ENCODE results near the gene ETS1.

The ETS1 gene

DNA sequence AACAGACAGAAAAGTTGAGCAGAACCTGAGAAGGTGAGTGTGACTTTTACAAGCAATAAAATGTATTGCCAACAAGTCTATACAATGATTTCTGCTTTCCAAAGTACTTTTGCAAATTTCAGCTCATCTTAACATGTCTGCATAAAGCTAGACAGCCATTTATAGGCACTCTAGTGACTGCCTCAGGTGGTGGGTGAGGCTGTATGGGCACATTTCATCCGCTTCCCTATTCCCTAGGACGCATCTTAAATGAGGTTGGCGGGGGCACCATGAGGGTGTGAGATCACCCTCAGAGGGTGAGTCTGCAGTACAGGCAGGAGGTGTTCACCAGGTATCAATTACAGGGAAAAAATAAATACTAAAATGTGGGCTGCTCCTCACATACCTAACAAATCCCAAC lies 110.1 kb downstream of the ETS1 start:
- no peak for DNase-seq

DNA sequence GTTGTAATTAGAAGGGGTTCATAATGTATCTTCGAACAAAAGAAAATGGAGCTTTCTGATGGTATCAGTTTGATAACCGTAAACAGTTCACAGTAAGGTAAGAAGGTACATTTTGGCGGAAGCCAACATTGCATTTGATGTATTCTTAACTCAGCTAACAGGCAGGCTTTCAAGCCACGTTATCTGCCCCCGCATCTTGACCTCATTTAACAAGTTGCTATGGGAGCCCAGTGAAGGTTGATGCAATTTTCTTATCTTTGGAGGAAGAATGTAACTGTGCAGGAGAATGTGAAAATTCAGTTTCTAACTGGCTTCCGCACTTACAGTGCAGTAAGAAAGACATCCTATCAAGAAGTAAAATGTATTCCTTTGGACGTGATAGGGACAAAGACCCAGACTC lies 110.6 kb downstream of the ETS1 start:
- DNase-seq = no peak

DNA sequence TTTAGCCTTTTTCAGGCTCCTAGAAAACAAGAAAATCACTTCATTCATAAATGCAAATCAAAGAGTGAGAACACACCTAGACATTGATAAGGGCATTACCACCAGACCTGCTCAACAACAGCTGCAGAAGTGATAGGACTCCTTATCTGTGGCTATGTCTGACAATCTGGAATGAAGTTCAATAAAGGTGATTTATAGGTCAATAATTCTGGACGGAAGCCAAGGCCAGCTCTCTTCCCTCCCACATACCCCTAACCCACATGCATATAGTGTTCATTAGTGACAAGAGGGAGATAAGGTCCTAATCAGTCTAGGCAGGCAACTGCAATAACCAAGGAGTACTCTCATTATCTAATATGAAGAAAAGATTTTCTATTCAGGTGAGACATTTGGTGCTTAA lies 111.3 kb downstream of the ETS1 start:
- DNase-seq = no peak

DNA sequence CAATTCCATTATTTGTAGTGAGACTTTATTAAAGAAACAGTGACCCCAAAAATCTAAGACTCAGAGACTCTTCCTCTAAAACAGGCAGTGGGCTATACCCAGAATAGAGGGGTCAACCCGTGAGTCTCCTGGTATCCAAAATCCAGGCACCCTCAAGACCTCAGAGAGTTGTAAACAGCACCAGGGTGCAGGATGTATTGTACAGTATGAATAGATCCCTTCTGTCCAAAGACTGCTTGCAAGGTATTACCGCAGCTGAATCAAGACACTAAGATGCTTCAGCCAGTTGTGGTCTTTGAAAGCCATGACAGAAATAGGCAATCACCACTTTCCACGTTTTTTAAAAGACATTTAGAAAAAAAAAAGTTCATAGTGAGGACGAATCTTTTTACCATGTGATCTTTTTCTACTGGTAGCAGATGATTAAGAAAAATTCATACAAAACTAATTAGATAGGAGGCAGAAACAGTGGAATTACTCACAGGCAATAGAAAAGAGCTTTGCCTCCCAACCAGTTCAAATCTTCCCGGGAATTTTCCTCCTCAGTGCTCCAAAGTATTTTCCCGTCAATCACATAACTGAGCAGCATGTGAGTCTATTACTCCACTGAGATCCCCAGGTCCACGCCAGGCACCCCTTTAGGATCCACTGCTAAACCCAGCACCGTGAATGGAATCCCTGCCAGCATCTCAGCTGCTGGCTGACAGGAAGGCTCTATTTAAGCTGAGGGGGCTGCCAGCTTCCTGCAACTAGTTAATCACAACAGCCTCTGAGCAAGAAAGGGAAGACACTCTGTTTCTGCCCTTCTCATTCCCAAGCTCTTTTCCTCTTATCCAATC lies 113.1 kb downstream of the ETS1 start:
- no peak for DNase-seq

DNA sequence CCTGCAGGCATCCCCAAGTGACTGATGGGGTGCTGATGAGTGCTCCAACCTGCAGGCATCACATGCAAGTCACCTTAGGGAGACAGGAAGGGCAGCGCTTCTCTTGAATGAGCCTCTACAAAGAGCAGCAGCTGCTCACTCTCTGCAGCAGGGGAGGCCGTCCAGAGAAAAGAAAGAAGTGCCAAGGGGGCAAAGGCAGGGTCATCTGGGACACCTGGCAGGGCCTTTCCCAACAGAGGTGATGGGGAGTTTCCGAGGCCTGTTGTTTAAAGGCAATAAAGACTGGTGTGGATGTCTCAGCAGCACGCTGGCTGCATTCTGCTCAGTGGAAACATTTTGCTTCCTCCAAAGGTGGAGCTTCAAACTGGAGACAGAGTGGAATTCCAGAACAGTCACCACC lies 113.7 kb downstream of the ETS1 start:
- DNase-seq = no peak

DNA sequence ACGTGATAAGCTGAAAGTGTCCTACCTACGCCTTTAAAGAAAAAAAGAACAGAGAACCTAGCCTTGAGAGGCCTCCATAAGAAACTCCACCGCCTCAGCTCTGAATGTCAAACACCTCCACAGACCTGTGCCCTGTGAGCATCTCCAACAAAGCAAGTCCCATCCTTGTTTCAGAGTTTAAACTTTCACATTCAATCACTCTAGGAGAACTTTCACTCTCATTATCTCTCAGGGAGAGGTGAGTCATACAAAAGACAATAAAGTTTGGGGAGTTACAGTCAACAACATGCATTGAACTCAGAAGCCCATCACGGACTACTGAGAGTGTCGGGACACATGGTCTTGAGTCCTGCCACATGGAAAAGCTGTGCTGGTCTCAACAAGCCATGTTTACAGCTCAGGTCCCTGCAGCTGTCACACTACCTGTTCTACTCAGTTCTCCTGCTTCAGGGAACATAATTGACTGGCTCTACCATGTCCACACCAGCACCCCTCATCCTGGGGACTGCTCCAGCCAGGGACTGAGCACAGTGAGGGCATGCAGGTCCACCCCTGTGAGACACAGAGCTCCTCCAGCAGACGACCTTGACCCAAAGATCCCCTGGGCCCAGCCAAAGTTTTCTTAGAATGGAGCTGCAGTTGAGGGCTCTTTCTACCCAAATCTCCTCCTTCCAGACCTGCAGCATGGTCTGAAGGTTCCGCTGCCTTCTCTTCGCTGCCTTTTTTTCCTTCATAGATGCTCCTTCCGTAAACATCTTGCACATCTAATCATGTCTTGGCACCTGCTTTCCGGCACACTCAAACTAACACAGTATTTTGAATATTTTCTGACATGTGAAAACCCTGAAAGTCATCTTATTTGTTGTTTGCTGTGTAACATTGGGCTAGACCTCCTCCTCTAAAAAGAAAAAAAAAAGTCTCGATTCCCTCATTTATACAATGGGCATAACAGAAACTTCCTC lies 114.9 kb downstream of the ETS1 start:
- no peak for DNase-seq

DNA sequence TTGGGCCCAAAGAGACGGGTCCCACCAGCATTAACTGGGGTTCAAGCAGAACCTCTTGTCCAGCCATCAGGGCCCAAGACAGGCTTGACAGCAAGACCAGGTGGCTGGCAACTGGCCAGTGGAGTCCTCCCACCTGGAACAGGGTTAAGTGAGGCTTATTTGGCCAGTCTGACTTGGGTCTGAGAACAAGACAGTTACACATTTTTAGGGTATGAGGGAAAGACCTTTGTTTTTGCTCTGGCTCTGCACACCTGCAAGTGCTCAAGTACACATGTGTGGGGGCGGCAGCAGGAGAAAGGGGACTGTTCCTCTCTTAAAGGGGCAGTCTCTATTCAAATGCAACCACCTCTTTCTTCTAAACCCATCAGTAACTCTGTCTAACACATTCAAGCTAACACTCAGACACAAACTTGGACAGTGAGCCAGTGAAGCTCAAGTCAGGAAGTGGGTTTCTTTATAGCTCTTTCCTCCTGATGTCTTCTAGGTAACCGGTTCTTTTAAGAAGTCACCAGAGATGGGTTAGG lies 116.2 kb downstream of the ETS1 start:
- DNase-seq = no peak

DNA sequence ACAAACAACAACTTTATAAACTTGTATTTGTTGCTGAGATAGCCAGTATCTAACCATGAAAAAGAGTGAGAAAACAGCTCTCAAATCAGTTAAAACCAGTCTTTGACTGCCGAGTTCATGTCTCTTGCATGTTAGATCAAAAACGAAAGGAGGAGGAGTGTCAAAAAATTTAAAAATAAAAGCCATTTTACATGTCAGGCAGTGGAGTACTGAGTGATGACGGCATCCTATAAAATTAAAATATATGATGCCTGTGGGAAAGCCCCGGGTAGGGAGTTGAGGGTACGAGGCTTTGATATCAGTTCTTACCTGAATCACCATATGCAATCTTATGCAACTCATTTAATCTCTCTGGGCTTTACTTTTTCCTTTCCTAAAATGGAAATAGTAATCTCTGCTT lies 117.3 kb downstream of the ETS1 start:
- DNase-seq = no peak

DNA sequence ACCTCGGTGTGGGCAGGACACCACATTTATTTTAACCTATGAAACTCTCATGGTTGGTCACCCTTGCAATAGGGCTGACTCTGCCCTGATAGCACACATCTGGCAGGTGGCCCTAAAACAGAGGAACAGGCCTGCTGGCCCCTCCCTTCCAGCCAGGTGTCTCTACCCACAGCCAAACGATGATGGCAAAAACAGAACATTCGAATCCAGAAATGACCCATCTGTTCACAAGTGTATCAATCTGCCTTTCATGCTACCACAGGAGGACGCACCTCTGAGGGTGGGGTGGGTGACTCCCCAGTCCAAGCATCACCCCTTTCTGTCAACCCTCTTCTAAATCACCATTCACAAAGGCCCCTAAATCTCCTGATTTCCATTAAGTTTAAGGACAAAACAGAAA lies 118.1 kb downstream of the ETS1 start:
- no peak for DNase-seq

DNA sequence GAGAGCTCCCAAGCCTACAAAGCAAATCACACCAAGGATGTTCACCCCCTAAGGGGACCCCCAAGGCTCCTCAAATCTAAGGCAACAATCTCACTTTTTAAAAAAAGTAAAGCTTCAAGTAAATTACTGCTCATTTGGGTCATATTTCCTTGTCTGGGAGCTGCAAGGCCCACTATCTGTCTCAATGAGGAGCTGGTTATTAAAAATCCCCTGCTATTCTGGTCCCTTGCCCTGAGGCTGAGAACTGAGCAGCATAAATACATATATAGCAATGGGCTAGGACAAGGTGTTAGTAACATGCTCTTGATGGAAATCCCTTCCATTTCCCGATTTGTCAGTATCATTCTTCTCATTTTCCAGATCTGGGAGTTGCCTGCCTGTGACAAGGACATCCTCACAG lies 119.2 kb downstream of the ETS1 start:
- DNase-seq = no peak

DNA sequence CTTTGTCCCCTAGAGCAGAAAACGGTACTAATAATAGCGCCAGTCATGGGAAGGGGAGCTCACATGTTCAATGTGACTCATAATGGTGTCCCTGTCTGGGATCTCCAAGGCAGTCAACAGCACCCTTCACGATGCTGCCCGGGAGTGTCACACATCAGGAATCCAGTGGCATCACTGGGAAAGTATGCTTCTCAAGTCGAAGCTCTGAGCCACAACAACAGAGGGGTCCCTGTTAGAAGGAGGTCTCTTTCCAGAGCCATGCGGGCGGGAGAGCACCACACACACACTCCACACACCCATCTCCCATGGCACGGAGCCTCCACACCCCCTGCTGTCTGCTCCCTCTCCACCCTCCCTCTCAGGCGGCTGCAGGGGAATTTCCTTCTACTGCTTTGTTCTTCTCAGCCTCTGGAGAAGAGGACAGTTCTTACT lies 119.7 kb downstream of the ETS1 start:
- no peak for DNase-seq

DNA sequence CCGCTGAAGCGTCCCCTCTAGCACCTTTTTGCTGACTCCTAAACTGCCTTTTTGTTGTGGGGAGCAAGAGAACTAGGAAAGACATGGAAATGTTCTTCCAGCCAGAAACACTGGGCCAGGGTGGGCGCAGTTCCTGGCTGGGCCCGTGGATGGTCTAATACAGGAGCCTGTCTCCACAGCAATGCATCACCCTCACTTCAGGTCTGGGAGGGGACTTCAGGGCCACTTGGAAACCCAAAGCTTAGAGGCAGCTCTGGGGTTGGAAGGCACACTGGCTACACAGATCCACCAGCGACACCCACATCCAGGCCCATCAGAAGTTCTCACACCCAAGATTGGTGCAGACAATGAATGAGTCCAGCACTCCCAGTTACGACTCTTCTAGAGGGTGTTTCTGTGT lies 120.3 kb downstream of the ETS1 start:
- DNase-seq = no peak

DNA sequence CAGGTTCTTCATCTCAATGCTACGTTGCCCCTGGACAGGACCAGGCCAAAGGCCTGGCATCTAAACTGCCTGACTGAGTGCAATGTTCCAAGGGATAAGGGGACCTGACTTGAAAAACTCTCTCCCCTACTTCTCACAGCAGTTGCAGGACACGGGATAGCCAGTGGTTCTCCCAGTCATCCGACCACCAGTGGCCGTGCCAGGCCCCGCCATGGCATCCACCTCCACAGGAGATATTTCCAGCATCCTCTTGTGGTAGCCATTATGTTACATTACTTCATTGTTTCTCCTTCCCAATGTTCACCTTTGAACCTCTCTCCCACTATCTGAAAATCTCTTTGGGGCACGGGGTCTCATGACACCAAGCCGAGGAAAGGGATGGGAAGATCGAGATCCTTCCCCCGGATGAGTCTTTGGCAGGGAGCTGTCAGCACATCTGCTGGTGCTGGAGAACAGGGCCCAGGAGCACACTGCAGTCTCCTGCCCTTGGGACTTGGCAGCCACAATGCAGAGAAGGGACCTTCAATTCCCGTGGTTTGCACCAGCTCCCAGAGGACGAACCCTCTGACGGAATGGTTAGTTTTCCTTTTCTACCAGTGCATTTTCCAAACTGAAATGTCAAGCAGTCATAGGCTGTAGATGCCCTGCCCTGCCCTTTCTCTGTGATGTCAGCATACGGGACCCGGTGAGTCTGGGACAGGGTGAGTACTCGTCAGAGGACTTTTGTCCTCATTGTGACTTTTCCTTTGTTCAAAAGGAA lies 121.2 kb downstream of the ETS1 start:
- no peak for DNase-seq

DNA sequence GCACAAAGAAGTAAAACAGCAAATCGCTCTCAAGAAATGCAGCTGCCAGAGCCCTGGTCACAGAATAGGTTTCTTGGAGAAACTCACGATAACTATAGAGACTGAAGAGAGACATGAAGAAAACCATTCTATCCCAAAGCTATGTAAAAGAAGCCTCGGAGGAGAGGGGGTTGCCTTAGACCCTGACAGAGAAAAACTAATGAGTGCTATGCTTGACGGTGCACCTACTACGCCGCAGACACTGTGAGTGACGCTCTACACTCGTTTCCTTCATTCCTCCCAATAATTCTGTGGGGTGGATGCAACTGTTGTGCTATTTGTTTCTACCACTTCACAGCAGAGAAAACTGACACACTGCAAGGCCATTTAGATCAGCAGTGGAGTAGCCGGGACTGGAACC lies 121.8 kb downstream of the ETS1 start:
- DNase-seq = no peak

DNA sequence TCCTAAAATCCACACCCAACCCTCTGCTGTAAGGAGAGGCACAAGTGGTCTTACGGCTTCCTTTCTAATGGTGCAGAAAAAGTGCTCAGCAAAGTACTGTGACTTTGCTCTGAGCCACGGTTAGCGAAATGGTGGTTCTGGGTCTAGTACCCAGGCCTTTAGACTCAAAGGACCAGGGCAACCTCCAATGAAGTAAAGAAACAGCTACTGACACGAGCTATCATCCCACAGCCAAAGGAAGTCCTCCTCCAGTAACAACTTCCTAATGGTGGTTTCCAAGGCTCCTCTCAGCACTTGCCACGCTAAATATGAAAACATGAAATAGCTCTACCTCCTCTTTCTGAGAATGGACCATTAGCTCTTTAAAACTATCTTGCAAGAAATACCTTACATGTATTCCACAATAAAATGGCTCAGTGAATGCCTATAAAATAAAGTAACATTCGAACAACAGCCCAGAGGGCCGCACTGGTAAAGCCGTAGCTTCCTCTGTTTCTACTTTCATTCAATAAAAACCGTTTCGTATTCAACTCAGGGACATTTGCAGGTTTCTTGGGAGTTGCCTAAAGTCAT lies 122.4 kb downstream of the ETS1 start:
- no peak for DNase-seq

DNA sequence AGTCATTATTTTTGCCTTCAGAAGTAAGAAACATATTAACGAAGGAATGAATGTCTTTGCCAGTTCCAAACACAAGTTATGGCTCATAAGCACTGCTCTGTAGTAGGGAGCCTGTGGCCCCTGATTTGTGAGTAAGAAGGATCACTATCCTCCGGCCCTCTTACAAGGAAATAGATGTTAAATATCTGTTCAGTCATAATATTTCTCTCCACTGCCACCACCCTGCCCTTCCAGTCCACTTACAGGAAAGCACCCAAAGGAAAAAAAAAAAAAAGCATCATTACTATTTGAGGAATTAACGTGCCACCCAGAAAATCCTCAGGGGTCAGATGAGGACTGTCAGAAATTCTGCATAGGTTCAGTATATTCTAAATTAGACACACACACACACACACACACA lies 123.4 kb downstream of the ETS1 start:
- no peak for DNase-seq

DNA sequence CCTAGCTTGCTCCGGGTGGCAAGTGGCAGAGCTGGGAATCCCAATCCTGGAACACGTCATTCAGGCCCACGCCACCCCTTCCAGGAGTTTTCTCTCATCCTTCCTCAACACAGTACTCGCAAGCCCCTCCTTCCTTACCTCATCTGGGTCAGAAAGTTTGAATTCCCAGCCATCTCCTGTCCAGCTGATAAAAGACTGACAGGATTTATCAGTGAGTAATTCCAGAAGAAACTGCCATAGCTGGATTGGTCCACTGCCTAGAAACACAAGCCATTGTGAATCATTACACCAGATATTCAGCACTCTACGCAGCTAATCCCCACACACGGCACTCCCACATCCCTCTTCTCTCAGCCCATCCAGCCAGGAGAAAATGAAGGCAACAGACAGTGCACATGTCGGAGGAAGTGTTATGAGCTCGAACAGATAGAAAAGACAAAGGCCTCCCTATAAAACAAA lies 124.0 kb downstream of the ETS1 start:
- DNase-seq = no peak

DNA sequence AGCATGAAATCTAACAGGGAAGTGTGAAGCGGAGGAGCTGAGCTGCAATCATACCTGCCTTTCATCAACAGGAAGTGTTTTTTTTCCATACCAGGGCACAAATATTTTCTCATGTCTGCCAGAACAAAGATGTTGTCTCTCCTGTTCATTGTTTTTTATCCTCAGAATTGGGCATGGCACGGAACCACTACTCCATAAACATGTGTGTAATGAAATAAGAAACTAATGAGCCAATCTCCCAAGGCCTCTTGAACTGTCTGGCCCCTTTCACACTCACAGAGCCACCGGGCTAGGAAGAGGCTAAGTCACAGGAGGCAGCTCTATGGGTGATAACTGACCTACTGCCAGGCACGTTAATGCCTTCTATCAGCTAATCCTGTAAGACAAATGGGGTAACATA lies 124.4 kb downstream of the ETS1 start:
- no peak for DNase-seq

DNA sequence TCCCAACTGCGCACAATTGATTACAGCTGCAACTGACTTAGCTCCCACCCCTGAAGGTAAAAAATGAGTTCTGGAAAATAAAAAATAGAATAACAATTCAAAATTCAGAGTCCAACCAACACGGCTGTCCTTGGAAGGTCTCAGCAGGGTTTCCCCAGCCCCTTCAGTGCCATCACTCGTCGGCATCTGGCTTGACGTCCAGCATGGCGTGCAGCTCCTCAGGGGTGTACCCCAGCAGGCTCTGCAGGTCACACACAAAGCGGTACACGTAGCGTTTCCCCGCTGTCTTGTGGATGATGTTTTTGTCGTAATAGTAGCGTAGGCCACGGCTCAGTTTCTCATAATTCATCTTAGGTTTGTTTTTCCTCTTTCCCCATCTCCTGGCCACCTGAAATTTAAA lies 125.2 kb downstream of the ETS1 start:
- DNase-seq = no peak

DNA sequence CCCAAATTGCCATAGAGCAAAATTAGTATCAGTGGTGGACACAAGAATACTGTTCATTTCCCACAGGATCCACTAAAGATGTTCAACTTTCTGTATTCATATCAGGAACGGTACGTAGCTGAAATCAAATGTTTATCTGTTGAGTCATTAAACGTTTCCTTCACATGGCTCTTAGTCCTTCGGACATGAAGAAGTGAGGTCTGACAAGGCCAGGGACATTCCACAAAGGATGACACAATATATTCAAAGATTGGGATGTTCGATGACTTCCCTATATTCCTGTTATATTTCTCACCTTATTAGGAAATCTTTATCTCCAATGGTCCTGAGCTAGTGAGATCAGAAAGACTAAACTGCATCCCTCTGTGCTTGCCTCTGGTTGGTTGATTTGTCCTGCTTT lies 129.0 kb downstream of the ETS1 start:
- no peak for DNase-seq

DNA sequence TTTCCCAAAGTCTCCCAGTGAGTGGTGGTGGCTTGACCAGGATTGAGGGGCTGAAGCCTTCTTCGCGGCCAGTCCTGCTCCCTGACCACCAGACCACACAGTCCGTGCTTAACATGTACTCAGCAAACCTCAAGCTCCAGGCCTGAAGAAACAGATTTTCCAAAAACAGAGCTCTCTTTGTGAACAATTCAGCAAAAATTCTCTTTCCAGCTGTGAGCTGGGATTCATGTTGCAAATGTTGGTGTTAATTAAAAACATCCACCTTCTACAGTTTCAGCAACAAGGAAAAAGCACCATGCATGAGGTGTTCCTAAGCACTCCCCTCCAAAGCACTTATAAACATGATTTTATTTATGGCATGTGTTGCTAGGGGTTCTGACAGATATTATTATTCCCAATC lies 129.5 kb downstream of the ETS1 start:
- DNase-seq = no peak

DNA sequence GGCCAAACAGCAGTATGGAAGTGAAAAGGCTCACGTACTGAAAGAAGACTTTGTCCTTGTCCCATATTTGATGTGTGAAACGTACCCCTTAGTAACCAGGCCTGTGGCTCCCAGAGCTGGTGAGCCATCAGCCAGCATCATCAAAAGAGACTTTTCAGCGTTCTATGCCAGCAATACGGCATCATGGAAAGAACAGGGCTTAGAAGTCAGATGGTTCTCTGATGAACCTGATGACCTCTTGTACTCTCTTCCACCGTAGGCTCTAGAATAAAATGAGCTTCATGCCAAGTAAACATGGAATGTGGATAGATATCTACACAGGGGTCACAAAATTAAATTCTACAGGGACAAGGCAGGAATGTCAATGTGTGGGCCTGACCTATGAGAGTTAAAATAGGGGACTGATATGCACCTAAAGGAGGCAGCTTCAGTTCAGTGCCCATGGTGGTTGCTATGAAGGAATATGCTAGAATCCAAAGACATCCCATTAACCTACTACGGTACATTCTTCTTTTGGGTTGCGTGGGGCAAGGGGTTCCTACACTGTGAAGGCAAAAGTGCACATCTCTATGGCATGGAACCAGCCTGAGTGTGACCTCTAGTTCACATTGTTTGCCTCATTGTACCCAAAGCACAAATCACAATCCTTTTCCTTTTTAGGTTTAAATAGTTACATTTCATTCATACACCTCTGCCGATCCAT lies 130.6 kb downstream of the ETS1 start:
- DNase-seq = no peak

Data from NCI-H2081 treated with DMSO at 0.1 percent for 48 hours (cell line).